GM23338 (cell line): ENCODE data around the gene ESRRA. TPM values are rescaled to one million over a fixed set of nuclear protein-coding genes. Genes with fewer than 3 reads are reported as not detected.

Experiments used
- ATAC-seq: fragments of 200-7000 bp; cut with Tn5 transposase; 3 replicates; pipeline ENCODE4 v1.9.1; 2020
- DNase-seq: peaks from one replicate; pipeline ENCODE4 v3.0.0-alpha.2; 2015; ENCODE audit warnings: low spot score
- H2AFZ ChIP-seq: fragments of 200-600 bp; sonication (generic); 2 replicates; pipeline ENCODE4 v1.8.0; 2016; ENCODE audit warnings: antibody characterized with exemption, mild to moderate bottlenecking, moderate library complexity
- H3F3A ChIP-seq: fragments of 200-600 bp; sonication (generic); replicated peaks from 2 replicates; pipeline ENCODE4 v1.8.0; 2017; ENCODE audit warnings: antibody characterized with exemption, mixed run types, low read depth
- H3K27ac ChIP-seq: fragments of 200-600 bp; sonication (generic); 2 replicates; pipeline ENCODE4 v1.6.1; 2016; ENCODE audit warnings: low read depth
- H3K27me3 ChIP-seq: fragments of 200-600 bp; sonication (generic); 2 replicates; pipeline ENCODE4 v1.8.0; 2016; ENCODE audit warnings: mild to moderate bottlenecking, mixed run types, moderate library complexity; ENCODE audit not compliant: insufficient read depth
- H3K36me3 ChIP-seq: fragments of 200-600 bp; sonication (generic); 2 replicates; pipeline ENCODE4 v1.8.0; 2016; ENCODE audit warnings: mild to moderate bottlenecking; ENCODE audit not compliant: insufficient read depth
- H3K4me1 ChIP-seq: fragments of 200-600 bp; sonication (generic); 2 replicates; pipeline ENCODE4 v1.8.0; 2016; ENCODE audit warnings: mild to moderate bottlenecking, moderate library complexity; ENCODE audit not compliant: insufficient read depth
- H3K4me2 ChIP-seq: fragments of 200-600 bp; sonication (generic); 2 replicates; pipeline ENCODE4 v1.7.1; 2017; ENCODE audit warnings: mixed run types
- H3K4me3 ChIP-seq: fragments of 200-600 bp; sonication (generic); 2 replicates; pipeline ENCODE4 v1.6.1; 2016; ENCODE audit warnings: mixed run types
- H3K79me2 ChIP-seq: fragments of 200-600 bp; sonication (generic); replicated peaks from 2 replicates; pipeline ENCODE4 v1.8.0; 2017; ENCODE audit warnings: mild to moderate bottlenecking; ENCODE audit not compliant: insufficient read depth
- H3K9me2 ChIP-seq: fragments of 200-600 bp; sonication (generic); 2 replicates; pipeline ENCODE4 v1.8.0; 2017; ENCODE audit not compliant: insufficient read depth
- H4K20me1 ChIP-seq: fragments of 200-600 bp; sonication (generic); replicated peaks from 2 replicates; pipeline ENCODE4 v1.8.0; 2017; ENCODE audit warnings: mild to moderate bottlenecking; ENCODE audit not compliant: insufficient read depth
- H3K27ac Mint-ChIP-seq: 2 replicates; pipeline ENCODE4 v1.8.0; 2020; ENCODE audit warnings: inconsistent platforms, mild to moderate bottlenecking, moderate library complexity, mixed read lengths
- H3K27me3 Mint-ChIP-seq: 3 replicates; pipeline ENCODE4 v1.8.0; 2022; ENCODE audit warnings: low read depth, mild to moderate bottlenecking, moderate library complexity, mixed read lengths, inconsistent platforms; ENCODE audit not compliant: insufficient read depth, poor library complexity
- H3K36me3 Mint-ChIP-seq: 3 replicates; pipeline ENCODE4 v1.8.0; 2021; ENCODE audit warnings: low read depth, mild to moderate bottlenecking, inconsistent platforms, moderate library complexity, mixed read lengths
- H3K4me1 Mint-ChIP-seq: 3 replicates; pipeline ENCODE4 v1.8.0; 2020; ENCODE audit warnings: mild to moderate bottlenecking, inconsistent platforms, mixed read lengths
- H3K4me3 Mint-ChIP-seq: 3 replicates; pipeline ENCODE4 v1.8.0; 2021; ENCODE audit warnings: moderate library complexity, mild to moderate bottlenecking, inconsistent platforms, mixed read lengths
- H3K9me3 Mint-ChIP-seq: 3 replicates; pipeline ENCODE4 v1.8.0; 2020; ENCODE audit warnings: moderate library complexity, mild to moderate bottlenecking, inconsistent platforms, mixed read lengths
- EZH2 ChIP-seq: fragments of 200-600 bp; sonication (generic); IDR thresholded peaks from one replicate; pipeline ENCODE4 v1.8.0; 2017; ENCODE audit warnings: antibody characterized with exemption, mild to moderate bottlenecking, low read depth; ENCODE audit not compliant: unreplicated experiment
- EZH2phosphoT487 ChIP-seq: fragments of 200-600 bp; sonication (generic); IDR thresholded peaks from one replicate; pipeline ENCODE4 v1.8.1; 2018; ENCODE audit warnings: antibody characterized with exemption; ENCODE audit not compliant: unreplicated experiment
- NANOG ChIP-seq: IDR thresholded peaks from 2 replicates; pipeline ENCODE4 v1.6.1; 2016; ENCODE audit warnings: antibody characterized with exemption, borderline replicate concordance
- POLR2AphosphoS5 ChIP-seq: IDR thresholded peaks from 2 replicates; pipeline ENCODE4 v1.6.1; 2016; ENCODE audit warnings: antibody characterized with exemption, low read depth
- STAT1 ChIP-seq: IDR thresholded peaks from one replicate; pipeline ENCODE4 v1.6.1; 2016; ENCODE audit warnings: antibody characterized with exemption; ENCODE audit not compliant: unreplicated experiment
- ZNF114 ChIP-seq: fragments of 250-450 bp; sonication (Bioruptor Pico); IDR thresholded peaks from 2 replicates; pipeline ENCODE4 v1.5.0; 2020; ENCODE audit warnings: mild to moderate bottlenecking, moderate library complexity
- ZNF331 ChIP-seq: fragments of 250-450 bp; sonication (Bioruptor Pico); IDR thresholded peaks from 2 replicates; pipeline ENCODE4 v1.5.0; 2020; ENCODE audit warnings: low read depth, mild to moderate bottlenecking, moderate library complexity
- polyA plus RNA-seq: library from polyadenylated mRNA; unstranded; fragments of >200 nt; fragmentation: Nextera tagmentation; extraction: Ambion mirVana; gene quantifications from 2 replicates; pipeline ENCODE4 v1.2.1, GENCODE V29; 2016
- total RNA-seq: library from RNA; depleted of rRNA; stranded (reverse); fragments of >200 nt; shearing (Covaris generic); gene quantifications from 2 replicates; pipeline ENCODE4 v1.2.3, GENCODE V29; 2014
- TF ChIP-seq, protein P1 (sequence below), 2 experiments: fragments of 200-600 bp in 1 of 2; sonication (generic) in 1 of 2; conservative IDR thresholded peaks; 2 replicates each; pipeline versions ENCODE4 v1.5.1 to v1.6.1; 2016 to 2017; ENCODE audit warnings: antibody characterized with exemption in 2 of 2, low read depth in 2 of 2, mild to moderate bottlenecking in 2 of 2, moderate library complexity in 1 of 2

ESRRA gene
- total and polyA plus RNA-seq, 2 experiments from 2014 or later = 13.7 to 55.1 TPM

DNA sequence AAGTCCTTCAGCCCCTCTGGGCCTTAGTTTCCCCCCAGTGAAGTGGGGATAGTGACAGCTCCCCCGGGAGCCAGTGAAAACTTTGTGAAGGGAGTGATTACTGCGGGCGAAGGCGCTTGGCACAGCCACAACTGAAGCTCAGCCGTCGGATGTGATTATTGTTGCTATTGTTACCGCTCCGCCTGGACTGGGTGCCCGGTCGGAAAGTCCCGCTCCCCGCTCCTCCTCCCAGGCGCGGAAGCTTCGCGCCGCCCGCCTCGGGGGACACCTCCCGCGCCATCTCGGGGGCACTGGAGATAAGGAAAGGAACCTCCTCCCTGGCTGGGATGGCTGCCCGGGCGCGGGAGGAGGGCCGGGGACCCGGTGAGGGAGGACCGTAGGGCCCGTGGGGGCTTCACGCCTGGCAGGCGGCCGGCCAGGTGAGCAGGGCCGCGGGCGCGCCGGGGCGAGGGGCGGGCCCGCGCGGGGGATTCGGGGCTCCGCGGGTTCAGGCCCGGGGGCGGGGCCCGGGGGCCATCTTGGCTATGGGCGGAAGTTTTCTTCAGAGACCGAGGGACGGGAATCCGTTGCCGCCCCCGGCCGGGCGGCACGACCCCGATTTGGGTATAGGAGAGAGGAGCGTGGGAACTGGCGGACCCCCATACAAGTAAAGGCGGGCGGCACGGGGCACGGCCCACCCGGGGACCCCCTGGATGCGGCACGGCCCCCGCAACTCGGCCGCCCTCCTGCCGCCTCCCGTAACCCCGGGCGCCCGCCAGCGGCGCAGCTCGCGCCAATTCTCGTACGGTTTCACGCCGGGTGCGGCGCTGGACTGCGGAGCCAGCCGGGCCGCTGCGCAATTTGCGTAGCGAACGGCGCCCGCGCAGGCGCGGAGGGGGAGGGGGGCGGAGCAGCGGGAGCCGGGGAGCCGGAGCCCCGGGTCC is 20.1 kb upstream of the ESRRA start, which contains the start of gene GPR137:
Gene GPR137, plus strand, starts transcription at position 887 of the 923 bp plus-strand sequence. CDS start 677 bp downstream, outside the sequence.
- Mint-ChIP-seq H3K9me3 (no peaks in the 10 kb centered on the region; the same call in 2 of the 3 replicates), H3K27me3 (peaks cover 30% of the 10 kb centered on the region), H3K27ac (no peak within 1 kb of the TSS), H3K4me1 (peaks cover 8% of the 10 kb centered on the region), H3K4me3 (peak within 1 kb of the TSS; percentile 81), H3K36me3 (peaks cover 10% of the 10 kb centered on the region; the same call in 2 of the 3 replicates)
- Histone ChIP-seq H3K36me3 (no peaks in the 10 kb centered on the region), H3K4me1 (peaks cover 8% of the 10 kb centered on the region), H3K9me2 (no peaks in the 10 kb centered on the region), H3K4me2 (peak within 1 kb of the TSS; percentile 99), H3K27ac (peak within 1 kb of the TSS; percentile 84; the same call in 1 of the 2 replicates), H3K4me3 (peak within 1 kb of the TSS; percentile 95), H3K79me2 (no peaks in the 10 kb centered on the region), H3F3A (peaks cover 6% of the 10 kb centered on the region; the same call in 1 of the 2 replicates), H4K20me1 (no peaks in the 10 kb centered on the region), H3K27me3 (peaks cover 24% of the 10 kb centered on the region), H2AFZ (peak within 1 kb of the TSS; percentile 98)
- DNase-seq = peak; percentile 80
- ATAC-seq = peak; percentile 44
- no peak for TF ChIP-seq STAT1
- no peak for TF ChIP-seq EZH2phosphoT487
- no peak for TF ChIP-seq ZNF114 (CRISPR knock-in tag)
- no peak for TF ChIP-seq ZNF331
- TF ChIP-seq EZH2 = no peak
- TF ChIP-seq, protein P1, sequence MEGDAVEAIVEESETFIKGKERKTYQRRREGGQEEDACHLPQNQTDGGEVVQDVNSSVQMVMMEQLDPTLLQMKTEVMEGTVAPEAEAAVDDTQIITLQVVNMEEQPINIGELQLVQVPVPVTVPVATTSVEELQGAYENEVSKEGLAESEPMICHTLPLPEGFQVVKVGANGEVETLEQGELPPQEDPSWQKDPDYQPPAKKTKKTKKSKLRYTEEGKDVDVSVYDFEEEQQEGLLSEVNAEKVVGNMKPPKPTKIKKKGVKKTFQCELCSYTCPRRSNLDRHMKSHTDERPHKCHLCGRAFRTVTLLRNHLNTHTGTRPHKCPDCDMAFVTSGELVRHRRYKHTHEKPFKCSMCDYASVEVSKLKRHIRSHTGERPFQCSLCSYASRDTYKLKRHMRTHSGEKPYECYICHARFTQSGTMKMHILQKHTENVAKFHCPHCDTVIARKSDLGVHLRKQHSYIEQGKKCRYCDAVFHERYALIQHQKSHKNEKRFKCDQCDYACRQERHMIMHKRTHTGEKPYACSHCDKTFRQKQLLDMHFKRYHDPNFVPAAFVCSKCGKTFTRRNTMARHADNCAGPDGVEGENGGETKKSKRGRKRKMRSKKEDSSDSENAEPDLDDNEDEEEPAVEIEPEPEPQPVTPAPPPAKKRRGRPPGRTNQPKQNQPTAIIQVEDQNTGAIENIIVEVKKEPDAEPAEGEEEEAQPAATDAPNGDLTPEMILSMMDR (conservative IDR thresholded peaks at IDR 0.05; ENCODE audit: low read depth in 2 of 2) = no peak
- TF ChIP-seq POLR2AphosphoS5 = no peak; the same call in 1 of the 2 replicates

DNA sequence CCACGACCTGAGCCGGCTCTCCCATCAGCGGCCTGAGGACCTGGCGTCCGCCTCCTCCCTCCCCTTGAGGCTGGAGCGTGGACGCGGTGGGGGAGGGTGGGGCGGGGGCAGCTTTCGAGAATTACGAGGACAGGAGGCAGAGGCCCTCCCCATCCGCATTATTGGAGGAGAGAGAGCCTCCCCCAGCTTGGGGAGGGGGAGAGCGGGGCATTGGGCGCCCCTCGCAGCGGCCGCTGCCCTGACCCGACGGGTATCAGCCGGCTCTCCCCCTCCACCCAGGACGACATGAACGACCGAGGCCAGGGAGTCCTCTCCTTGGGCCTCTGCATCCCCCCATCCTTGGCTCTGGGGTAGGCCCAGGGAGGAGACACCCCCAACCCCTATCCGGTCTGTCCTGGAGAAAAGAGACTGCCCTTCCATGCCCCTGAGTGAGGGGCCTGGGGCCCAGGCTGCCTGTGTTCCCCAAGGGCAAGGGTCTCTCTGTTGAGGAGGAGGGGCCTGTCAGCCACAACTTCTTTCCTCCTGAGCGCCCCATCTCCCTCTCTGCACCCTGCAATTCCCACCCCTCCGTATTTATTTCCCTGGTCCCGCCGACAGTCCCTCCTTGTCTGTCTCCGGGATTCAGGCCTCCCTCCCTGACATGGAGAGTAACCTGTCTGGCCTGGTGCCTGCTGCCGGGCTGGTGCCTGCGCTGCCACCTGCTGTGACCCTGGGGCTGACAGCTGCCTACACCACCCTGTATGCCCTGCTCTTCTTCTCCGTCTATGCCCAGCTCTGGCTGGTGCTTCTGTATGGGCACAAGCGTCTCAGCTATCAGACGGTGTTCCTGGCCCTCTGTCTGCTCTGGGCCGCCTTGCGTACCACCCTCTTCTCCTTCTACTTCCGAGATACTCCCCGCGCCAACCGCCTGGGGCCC is 19.2 kb upstream of the ESRRA start:
- peaks cover 13% of the 10 kb centered on the region; the same call in 1 of the 2 replicates for H3F3A ChIP-seq
- no peaks in the 10 kb centered on the region for H3K79me2 ChIP-seq
- DNase-seq (no peak), ATAC-seq (no peak; the same call in 2 of the 3 replicates)
- no peak overlapping the region for H3K27ac Mint-ChIP-seq
- no peaks in the 10 kb centered on the region for H3K36me3 ChIP-seq
- peaks cover 11% of the 10 kb centered on the region for H3K4me1 Mint-ChIP-seq
- H3K4me3 Mint-ChIP-seq = peak overlapping the region; percentile 65
- H2AFZ ChIP-seq = peak overlapping the region; percentile 69; the same call in 1 of the 2 replicates
- H4K20me1 ChIP-seq = no peaks in the 10 kb centered on the region
- peaks cover 39% of the 10 kb centered on the region for H3K27me3 Mint-ChIP-seq
- peaks cover 8% of the 10 kb centered on the region for H3K4me1 ChIP-seq
- peak overlapping the region; percentile 95 for H3K4me3 ChIP-seq
- no peaks in the 10 kb centered on the region; the same call in 1 of the 3 replicates for H3K9me3 Mint-ChIP-seq
- no peaks in the 10 kb centered on the region for H3K9me2 ChIP-seq
- H3K27me3 ChIP-seq = peaks cover 33% of the 10 kb centered on the region
- peak overlapping the region; percentile 99 for H3K4me2 ChIP-seq
- H3K36me3 Mint-ChIP-seq = peaks cover 8% of the 10 kb centered on the region; the same call in 2 of the 3 replicates
- peak; percentile 57 for TF ChIP-seq POLR2AphosphoS5
- TF ChIP-seq NANOG = no peak
- no peak overlapping the region for H3K27ac ChIP-seq
